HG03139 (cell line): ENCODE data around the gene GSK3B.

Experiments
- ATAC-seq: cut with Tn5 transposase; IDR thresholded peaks from one replicate; pipeline ENCODE4 v1.9.1; 2021; ENCODE audit not compliant: unreplicated experiment

Gene GSK3B

GRCh38 chr3:119945291-119945690 is 149.0 kb downstream of the GSK3B start:
- no peak for ATAC-seq

DNA sequence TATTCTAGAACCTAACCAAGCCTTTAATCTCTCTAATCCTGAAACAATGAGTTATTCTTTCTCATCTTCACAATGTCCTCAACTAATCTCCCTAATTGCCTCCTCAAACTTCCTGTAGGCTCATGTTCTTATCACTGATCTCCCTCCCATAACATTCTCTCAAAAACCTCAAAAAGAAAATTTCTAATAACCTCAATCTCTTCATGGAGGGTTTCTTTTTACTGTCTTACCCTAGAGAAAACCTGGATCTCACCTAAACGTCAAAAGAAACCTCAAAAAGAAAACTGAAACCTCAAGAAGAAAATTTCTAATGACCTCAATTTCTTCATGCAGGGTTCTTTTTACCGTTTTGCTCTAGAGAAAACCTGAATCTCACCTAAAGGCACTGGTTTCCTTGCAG is 150.2 kb downstream of the GSK3B start:
- peak; percentile 55 for ATAC-seq

DNA sequence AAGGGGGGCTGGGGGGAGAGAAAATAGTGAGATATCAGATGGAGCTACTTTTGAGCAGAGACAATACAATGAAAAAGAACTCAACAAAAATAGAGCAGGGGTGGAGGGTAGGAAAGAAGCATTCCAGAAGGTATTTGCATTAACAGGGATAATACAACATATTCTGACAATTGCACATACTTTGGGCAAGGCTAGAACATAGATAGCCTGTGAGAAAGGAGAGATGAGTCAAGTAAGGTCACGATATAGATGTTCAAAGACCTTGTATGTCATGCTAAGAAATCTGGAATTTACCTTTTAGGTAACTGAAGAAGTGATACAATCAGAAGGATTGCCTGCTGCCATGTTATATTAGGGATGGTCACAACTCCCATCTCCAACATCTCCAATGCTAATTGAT is 155.2 kb downstream of the GSK3B start:
- no peak for ATAC-seq

DNA sequence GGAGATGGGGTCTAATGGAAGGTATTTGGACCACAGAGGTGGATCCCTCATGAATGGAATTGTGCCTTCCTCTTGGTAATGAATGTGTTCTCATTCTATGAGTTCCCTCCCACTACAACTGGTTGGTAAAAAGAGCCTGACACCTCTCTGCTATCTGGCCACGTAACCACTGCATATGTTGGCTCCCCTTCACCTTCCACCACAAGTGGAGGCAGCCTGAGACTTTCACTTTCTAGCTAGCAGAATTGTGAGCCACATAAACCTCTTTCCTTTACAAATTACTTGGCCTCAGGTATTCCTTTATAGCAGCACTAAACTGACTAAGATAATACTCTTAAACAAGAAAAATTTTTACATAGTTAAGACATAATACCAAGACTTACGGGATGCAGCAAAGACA is 157.0 kb downstream of the GSK3B start:
- ATAC-seq = peak; percentile 99

GRCh38 chr3:119934249-119934648 is 160.0 kb downstream of the GSK3B start:
- no peak for ATAC-seq

- no peak for ATAC-seq
These were observed 161.0 kb downstream of the GSK3B start for GRCh38 chr3:119933207-119933606.

GRCh38 chr3:119930286-119930685 is 164.0 kb downstream of the GSK3B start:
- ATAC-seq = no peak

DNA sequence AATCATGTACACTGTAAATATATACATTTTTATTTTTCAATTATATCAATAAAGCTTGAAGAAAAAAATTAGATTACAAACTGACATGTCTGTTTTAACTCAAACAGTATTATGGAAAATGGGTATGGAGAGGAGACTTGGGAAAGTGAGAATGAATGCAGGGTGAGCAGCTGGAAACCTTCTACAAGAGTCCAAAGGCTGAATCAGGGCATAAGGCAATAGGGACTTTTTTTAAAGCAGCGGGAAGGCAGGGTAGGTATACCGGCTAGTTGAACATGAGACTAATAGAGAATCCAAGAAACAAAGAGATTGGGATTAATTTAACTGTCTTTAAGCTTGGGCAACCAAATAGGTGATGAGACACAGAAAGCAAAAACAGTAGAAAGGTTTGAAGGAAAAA is 167.1 kb downstream of the GSK3B start:
- no peak for ATAC-seq

GRCh38 chr3:119924111-119925094 is 169.8 kb downstream of the GSK3B start:
- no peak for ATAC-seq

GRCh38 chr3:119918992-119919933 is 175.0 kb downstream of the GSK3B start:
- ATAC-seq = no peak

DNA sequence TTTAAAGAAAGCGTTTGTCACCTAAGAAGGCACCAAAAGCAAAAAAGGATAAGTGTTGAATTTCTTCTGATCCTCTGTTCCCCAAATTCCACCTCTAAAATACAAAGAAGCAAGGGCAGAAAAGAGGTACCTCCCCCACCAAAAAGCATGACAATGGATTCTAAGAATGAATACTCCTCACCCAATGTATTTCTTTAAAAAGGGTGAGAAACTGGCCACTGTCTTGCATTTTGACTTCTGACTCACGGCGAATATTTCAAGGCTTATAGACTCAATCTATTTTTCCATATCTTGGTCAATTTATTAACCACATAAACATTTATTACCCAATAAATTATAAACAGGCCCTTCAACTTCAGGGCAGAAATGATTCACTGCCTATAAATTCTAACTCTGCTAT is 181.2 kb downstream of the GSK3B start:
- ATAC-seq = no peak

GRCh38 chr3:119912220-119912619 is 182.0 kb downstream of the GSK3B start:
- no peak for ATAC-seq

DNA sequence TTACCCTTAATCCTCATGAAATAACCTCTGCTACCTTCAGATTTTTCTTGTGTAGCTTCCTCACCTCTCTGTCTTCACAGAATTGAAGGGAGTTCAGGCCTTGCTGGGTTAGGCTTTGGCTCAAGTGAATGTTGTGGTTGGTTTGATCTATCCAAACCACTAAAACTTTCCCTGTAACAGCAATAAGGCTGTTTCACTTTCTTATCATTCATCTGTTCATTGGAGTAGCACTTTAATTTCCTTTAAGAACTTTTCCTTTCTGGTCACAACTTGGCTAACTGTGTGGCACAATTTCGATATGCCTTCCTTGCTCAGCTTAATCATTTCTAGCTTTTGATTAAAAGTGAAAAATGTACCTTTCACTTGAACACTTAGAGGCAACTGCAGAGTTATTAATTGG is 182.5 kb downstream of the GSK3B start:
- ATAC-seq = no peak

- ATAC-seq = no peak
These were observed 192.2 kb downstream of the GSK3B start for GRCh38 chr3:119902061-119902460.

DNA sequence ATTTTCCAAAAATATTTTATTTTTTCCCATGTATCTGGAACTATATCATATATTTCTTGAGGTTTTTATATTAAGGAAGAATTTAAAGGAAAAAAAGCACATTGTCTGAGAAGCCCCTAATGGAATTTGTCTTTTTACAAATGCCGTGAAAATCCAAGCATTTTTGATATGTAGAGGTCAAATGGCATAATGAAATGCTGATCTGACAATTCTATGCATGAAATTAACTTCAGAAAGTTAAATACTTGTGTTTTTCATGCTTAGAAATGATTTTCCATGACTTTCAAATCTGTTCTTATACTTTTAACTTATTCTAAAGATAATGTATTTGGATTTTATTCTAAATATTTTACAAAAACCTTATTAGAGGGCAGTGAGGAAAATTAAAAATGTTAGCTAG is 193.1 kb downstream of the GSK3B start:
- no peak for ATAC-seq

GRCh38 chr3:119899192-119899511 is 195.1 kb downstream of the GSK3B start:
- ATAC-seq = no peak

- no peak for ATAC-seq
These were observed 195.6 kb downstream of the GSK3B start for GRCh38 chr3:119898478-119899191.

DNA sequence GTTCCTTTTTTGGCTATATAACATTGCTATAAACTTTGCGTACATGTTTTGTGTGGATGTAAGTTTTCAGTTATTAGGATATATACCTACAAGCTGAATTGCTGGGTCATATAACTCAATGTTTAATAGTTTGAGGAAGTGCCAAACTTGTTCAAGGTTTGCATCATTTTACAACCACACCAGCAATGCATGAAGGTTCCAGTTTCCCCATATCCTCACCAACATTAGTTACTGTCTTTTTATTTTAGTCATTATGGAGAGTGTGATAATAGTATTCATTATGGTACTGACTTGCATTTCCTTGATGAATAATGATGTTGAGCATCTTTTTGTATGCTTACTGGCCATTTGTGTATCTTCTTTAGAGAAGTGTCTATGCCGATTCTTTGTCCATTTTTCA is 200.1 kb downstream of the GSK3B start:
- ATAC-seq = no peak

DNA sequence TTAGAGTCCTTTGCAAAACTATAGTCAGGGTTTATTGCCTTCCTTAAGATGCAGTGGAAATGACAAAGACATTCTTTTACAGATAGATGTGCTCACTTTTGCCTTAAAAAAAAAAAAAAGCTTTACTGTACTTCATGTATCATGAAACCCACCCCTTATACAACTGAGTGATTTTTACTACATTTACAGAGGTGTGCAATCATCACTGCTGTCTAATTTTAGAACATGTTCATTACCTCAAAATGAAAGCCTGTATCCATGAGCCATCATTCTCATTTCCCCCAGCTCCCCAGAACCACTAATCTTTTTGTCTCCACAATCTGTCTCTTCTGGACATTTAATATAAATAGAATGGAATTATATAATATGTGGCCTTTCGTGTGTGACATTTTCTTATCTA is 200.5 kb downstream of the GSK3B start:
- no peak for ATAC-seq

DNA sequence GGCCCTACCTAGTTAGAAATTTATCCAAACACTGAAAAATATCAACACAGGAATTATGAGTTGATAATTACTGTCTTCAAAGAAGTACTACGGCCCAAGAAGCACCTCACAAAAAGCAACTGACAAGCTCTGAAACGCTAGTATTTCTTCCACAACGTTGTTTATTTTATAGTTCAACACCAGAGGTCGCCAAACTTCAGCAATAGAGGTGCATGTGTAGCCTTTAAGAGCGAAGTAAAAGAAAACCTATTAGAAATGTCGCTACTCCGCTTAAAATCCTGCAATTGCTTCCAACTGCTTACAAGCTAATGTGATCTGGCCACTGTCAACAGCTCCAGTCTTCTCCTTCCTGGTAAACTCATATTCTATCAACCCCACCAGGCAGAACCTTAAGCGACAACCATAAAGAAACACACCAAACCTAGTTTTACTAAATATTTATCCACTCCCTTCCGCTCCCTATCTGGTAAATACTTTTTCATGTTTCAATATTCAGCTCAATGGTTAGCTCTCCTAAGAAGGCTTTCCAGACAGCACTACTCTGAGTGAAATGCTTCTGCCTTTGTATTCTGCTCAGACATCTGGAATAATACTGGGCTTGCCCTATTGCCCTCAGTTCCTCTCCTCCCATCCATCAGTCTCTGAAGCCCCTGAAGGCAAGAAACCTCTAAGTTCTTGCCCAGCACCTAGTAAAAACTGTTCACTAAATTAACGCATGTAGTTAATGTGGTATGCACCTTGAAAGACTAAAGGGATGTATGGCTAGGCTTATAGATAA is 202.1 kb downstream of the GSK3B start:
- ATAC-seq = no peak
